GM21723 (cell line): Measurements from ENCODE around the gene PRMT6.
A peak's percentile ranks its signal among the peaks of the same experiment; 100 is the strongest.
"Not testable (repeated sequence)": the region's sequence is repeated elsewhere in the genome, so short reads cannot be mapped to it uniquely, and the experiment has no call there.

Experiments
- ATAC-seq: cut with Tn5 transposase; IDR thresholded peaks from one replicate; pipeline ENCODE4 v1.9.1; 2021; ENCODE audit warnings: mild to moderate bottlenecking, moderate library complexity; ENCODE audit not compliant: unreplicated experiment

Gene PRMT6

GRCh38 chr1:107056426-107057196 is at the start of gene PRMT6:
PRMT6 (plus strand) TSS chr1:107056674; CDS start chr1:107056716, 42 bp downstream.
- ATAC-seq: peak; percentile 89

- ATAC-seq: no peak
These were observed 47.2 kb upstream of the PRMT6 start for GRCh38 chr1:107009281-107009680.

GRCh38 chr1:107010582-107010981 is 45.9 kb upstream of the PRMT6 start:
- ATAC-seq: peak; percentile 45

GRCh38 chr1:107016376-107016978 is 40.0 kb upstream of the PRMT6 start:
- ATAC-seq: peak; percentile 92

DNA sequence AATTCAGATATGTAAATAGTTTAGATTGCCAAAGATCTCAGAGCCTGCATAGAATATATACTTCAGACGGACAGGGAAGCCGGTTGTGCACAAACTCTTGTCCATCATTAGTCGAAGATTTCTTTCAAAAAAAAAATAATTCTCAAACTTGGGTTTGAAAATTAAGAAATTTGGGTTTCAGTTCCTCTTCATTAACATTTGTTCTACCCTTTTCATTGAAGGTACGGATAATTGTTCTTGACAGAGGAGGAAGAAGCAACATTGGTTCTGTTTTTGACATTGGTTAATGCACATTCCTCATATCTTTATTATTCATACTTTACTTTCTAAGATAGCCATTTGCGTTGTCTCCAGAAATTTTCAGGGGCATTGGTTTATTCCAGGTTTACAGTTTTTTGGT is 38.0 kb upstream of the PRMT6 start:
- ATAC-seq: no peak

DNA sequence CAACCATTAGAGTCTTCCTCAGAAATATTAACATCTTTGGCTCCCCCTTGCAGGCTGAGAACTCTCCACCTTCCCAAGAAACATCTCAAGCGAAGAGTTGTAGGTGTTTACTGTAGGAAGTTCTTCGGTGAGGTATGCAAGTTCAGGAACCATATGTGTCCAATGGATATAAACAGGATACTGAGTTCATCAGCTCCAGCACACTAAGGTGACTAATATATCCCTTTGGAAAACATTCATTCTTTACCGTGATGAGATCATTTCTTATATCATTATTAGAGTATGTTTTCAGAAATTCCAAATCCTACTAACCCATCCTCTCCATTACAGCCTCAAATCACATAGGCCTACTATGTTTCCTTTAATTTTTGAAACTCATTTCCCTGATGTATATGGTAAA is 37.3 kb upstream of the PRMT6 start:
- ATAC-seq: no peak

DNA sequence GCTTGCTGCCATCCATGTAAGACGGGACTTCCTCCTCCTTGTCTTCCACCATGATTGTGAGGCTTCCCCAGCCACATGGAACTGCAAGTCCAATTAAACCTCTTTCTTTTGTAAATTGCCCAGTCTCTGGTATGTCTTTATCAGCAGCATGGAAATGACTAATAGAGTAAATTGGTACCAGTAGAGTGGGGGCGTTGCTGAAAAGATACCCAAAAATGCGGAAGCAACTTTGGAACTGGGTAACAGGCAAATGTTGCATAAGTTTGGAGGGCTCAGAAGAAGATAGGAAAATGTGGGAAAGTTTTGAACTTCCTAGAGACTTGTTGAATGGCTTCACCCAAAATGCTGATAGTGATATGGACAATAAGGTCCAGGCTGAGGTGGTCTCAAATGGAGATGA is 17.6 kb upstream of the PRMT6 start:
- not testable (repeated sequence) for ATAC-seq

DNA sequence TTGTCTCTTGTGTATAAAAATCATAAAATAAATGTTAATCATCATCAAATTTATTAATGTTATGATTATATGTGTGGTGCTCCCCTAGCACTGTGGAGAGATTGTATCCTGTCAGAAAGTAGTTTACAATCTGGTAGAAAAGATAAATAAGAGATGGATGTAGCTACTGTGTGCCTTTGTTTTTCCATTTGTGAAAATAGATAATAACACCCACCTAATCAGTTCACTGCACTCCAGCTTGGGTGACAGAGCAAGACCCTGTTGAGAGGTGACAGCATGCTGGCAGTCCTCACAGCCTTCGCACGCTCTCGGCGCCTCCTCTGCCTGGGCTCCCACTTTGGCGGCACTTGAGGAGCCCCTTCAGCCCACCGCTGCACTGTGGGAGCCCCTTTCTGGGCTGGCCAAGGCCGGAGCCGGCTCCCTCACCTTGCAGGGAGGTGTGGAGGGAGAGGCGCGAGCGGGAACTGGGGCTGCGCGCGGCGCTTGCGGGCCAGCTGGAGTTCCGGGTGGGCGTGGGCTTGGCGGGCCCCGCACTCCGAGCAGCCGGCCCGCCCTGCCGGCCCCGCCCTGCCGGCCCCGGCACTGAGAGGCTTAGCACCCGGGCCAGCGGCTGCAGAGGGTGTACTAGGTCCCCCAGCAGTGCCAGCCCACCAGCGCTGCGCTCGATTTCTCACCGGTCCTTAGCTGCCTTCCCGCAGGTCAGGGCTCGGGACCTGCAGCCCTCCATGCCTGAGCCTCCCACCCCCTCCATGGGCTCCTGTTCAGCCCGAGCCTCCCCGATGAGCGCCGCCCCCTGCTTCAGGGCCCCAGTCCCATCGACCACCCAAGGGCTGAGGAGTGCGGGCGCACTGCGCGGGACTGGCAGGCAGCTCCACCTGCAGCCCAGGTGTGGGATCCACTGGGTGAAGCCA is 11.9 kb upstream of the PRMT6 start:
- not testable (repeated sequence) for ATAC-seq

DNA sequence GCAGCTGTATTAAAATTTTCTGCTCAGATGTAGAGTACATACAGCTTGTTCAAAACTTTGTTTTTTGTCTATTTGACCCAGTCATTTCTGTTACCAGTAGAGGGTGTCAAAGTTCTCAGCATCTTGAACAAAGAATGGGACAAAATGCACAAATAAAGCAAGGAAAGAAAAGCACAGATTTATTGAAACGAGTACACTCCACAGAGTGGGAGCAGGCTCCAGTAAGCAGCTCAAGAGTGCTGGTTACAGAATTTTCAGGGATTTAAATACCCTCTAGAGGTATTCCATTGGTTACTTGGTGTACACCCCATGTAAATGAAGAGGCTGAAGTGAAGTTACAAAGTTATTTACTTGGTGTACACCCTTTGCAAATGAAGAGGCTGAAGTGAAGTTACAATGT is 8.9 kb upstream of the PRMT6 start:
- ATAC-seq: no peak

GRCh38 chr1:107048241-107048640 is 8.2 kb upstream of the PRMT6 start:
- ATAC-seq: no peak

DNA sequence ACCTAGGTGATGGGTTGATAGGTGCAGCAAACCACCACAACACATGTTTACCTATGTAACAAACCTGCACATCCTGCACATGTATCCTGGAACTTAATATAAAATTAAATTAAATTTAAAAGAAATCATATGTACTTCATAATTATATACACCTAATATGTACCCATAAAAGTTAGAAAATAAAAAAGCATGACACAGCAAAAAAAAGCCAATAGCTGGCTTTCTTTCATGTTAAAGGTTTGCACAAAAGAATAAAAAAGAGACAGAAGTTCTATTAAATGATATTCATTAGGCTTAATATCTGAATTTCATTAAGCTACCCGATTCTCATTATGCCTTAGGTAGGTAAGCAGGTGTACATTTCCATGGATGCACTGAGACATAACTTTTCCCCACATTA is 5.2 kb upstream of the PRMT6 start:
- ATAC-seq: no peak

DNA sequence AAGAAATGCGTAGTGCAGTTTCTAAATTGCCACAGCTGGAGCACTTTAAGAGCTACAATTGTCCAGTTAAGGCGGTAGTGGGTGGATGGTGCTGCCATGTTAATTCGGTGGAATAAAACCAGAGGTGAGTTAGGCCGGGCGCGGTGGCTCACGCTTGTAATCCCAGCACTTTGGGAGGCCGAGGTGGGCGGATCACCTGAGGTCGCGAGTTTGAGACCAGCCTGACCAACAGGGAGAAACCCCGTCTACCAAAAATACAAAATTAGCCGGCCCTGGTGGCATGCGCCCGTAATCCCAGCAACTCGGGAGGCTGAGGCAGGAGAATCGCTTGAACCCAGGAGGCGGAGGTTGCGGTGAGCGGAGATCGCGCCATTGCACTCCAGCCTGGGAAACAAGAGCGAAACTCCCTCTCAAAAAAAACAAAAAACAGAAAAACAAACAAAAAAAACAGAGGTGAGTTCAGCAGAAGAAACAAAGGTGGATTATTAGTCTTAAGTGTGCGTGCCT is 502 bp upstream of the PRMT6 start:
- not testable (repeated sequence) for ATAC-seq

GRCh38 chr1:107057197-107058133 is 991 bp downstream of the PRMT6 start:
- peak; percentile 70 for ATAC-seq

DNA sequence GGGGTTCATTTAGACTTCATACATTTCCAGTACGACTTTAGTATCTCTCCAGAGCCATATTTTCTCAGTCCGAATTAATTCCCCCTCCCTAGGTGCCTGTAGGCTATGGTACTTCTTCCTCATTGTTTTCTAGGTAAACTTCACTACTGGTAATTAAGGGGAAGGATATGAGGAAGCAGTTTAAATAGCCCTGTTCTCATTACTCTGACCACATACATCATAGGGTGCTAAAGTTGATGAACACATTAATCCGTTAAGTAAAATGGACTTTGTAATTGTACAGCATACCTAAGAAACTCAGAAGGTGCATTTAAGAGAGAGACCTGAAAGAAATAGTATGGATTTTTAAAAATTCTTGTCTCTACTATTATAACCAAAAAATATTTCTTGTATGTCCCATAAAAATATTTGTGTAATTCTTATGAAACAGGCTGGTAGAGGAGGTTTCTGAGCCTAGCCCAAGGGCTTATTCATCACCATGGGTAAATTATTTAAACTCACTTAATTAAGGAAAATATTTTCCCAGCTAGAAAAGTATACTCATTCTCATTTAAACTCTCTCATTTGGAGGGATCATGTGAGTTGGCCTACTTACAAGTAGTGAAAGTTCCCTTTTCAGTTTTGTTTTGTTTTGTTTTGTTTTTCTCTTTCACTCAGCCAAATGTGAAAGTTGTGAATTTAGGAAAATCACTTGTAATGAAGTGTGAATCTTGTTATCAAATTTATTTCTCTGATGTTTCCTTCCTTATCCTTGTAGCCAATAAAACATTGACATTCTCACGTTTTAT is 2.0 kb downstream of the PRMT6 start:
- ATAC-seq: no peak

- no peak for ATAC-seq
These were observed 5.4 kb downstream of the PRMT6 start for GRCh38 chr1:107061886-107062285.

GRCh38 chr1:107073493-107073892 is 17.0 kb downstream of the PRMT6 start:
- no peak for ATAC-seq

GRCh38 chr1:107076841-107077240 is 20.4 kb downstream of the PRMT6 start:
- ATAC-seq: no peak

DNA sequence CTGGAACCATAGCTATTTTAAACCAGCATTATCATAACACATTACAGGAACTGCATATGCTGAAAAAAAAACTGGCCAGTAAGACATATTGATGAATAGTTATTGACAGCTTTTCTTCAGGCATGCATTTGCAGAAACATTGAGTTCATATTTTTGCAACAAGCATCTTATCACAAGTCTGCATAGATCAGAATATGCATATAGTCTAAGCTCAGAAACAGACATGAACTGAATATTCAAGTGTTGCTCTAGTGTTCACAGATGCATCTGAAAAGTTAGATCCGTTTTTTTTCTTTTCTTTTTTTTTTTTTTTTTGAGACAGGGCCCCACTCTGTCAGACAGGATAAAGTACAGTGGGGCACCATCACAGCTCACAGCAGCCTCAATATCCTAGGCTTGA is 22.8 kb downstream of the PRMT6 start:
- no peak for ATAC-seq

DNA sequence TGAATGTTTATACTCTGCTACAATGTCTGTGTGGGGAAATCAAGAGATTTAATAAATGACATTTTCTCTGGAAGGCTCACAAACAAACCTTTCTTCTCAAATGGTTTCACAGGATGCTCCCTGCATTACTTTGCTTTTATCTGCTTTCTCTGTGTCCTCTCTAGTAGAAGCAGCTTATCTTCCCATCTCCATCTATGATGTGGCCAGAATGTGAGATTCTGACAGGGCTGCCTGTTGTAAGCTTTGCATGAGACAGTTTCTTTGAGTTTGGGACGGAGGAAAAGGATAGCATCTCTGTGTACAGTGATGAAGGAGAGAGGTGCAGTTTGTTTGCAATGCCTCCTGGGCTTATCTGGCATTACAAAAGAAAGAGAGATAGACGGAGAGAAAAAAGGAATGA is 24.6 kb downstream of the PRMT6 start:
- no peak for ATAC-seq
